Measurements from ENCODE around the gene ARF3. TPM values are rescaled to one million over a fixed set of nuclear protein-coding genes. Genes with fewer than 3 reads are reported as not detected.
"Not testable (repeated sequence)": the region's sequence is repeated elsewhere in the genome, so short reads cannot be mapped to it uniquely, and the experiment has no call there.

The ARF3 gene
- polyA plus RNA-seq, 5 donors: 91.5 to 109 (median 103) TPM

DNA sequence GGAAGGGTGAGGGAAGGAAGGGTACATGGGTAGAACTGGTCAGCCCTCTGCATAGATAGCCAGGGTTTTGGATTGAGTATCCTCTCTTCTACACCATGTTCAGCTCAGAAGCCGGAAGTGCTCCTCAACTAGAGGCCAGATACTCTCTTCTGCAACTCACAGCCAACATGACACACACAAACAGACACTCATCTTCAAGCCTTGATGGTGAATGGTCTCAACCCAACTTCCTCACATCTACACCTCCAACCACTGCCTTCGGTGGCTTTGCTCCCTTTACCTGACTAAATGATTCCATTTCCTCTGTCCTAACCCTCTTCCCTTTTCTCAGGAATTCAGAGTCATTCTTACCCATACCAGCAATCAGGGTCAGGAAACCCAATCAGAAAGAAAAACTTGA lies 24.4 kb downstream of the ARF3 start:
- no peak for DNase-seq

- DNase-seq: no peak
Measured at GRCh38 chr12:48930475-48930874, 26.8 kb downstream of the ARF3 start.

DNA sequence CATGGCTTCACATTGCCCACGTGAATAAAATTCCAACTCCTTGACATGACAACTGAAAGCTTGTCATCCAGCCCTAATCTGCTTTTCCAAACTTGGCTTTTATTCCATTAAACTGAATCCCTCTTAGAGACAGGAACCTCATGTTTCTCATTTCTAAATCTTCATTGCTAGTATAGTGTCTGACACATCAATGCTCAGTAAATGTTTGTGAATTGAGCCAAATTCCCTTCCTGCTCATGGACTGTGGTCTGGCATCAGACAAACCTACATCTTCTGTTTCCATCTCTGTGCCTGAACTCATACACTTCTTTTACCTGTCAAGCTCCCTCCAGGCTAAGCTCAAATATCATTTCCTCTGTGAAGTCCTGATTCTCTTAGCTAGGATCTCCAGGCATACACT lies 27.7 kb downstream of the ARF3 start:
- DNase-seq: no peak

DNA sequence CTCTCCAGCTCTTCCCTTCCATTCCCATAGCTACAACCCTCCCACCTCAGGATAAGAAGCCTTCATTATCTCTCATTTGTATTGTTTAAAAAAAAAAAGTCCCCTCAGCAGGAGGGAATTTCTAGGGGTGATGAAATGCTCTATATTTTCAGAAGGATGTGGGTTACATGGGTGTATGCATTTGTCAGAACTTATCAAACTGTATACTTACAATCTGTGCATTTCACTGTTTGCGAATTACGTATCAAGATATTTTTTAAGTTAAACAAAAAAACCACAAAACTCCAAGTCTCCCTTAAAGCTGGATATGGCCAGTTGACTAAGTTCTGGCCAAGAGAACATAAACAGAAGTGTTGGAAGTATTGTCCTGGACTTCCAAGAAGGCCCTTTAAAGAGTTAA lies 30.0 kb downstream of the ARF3 start:
- no peak for DNase-seq

DNA sequence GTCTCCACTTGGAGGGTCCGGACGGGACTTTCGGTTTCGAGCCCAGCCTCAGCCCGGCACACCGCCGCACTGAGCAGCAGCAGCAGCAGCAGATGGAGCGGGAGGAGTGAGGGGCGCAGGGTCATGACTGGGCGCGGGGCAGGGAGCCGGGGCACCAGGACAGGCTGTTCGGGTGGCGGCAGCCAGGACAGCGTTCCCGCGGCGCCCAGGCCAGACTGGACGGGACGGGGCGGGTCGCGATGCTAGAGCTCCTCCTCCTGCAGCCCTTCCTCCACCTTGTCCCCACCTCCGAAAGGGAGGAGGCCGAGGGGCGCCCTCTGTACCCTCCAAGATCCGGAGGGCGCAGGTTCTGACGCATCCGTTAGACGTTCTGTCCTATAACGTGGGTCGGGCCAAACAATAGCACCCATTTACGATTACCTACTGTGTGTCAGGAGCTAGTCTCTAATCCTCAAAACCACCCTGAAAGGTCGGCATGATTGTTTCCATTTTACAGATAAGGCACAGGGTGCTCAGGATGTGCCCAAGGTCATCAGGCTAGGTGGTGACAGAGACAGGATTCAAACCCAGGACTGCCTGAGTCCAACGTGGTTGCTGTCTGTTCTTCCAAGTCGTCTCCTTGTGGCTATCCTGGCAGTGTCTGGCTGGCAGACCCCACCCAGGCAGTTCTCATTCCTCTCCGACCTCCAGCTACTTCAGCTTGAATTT lies 31.8 kb downstream of the ARF3 start, which contains the start of gene FKBP11:
FKBP11 (minus strand) TSS at position 189 of the 708 bp plus-strand sequence; CDS start at position 125, 64 bp downstream.
- DNase-seq: peak; percentile 23 to 29

GRCh38 chr12:48924617-48925303 lies 32.5 kb downstream of the ARF3 start:
- peak; percentile 40 to 51 for DNase-seq

DNA sequence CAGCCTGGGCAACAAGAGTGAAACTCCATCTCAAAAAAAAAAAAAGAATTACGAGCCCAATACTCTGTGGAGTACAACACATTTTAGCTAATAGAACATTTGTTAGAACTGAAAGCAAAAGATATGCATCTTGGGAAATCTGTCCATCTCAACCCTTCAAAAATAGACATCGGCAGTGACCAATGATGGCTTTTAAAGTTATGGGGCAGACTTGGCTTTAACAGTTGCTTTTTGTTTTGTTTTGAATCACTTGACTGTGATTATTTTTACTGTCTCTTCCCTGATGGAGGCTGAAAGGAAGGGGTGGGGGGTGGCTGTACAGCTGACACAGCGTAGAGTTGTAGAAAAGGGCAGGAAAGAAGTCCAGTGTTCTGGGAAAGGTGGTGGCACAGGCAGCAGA lies 34.2 kb downstream of the ARF3 start:
- DNase-seq: no peak

DNA sequence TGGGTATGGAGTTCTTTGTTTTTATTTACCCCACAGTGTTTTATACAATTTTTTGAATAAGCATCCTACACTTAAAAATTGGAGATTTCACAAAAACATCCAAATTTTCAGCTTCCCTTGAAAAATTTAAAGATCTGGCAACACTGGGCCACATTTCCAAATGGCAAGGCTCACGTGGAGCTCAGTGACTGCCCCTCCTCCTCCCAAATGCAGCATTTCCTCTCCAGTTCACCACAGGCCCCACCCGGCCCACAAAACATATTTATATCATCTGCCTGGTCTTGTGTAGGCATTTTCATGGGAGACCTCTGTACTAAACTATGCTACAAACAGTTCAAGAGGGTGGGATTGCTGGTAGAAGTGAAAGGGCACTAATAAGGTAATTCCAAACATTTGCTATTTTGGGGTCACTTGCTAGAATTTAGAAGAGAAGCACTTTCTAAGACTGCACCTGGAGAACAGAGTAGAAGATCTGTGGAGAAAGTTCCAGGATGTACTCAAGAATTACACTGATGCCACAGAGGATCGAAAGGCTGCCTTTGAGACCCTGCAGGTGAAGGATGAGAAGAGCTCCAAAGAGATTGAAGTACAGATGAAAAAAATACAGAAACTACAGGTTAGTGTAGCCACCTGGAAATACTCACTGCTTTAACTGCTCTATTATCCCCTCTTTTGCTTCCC lies 39.3 kb downstream of the ARF3 start:
- no peak for DNase-seq

GRCh38 chr12:48910196-48910595 lies 47.1 kb downstream of the ARF3 start:
- DNase-seq: no peak

DNA sequence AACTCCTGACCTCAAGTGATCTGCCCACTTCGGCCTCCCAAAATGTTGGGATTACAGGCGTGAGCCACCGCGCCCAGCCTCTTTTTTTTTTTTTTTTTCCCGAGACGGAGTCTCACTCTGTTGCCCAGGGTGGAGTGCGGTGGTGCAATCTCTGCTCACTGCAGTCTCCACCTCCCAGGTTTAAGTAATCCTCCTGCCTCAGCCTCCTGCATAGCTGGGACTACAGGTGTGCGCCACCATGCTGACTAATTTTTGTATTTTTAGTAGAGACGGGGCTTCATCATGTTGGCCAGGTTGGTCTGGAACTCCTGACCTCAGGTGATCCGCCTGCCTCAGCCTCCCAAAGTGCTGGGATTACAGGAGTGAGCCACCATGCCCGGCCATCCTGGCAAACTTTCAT lies 47.6 kb downstream of the ARF3 start:
- DNase-seq: not testable (repeated sequence)

- no peak for DNase-seq
Measured at GRCh38 chr12:48907245-48907644, 50.0 kb downstream of the ARF3 start.

DNA sequence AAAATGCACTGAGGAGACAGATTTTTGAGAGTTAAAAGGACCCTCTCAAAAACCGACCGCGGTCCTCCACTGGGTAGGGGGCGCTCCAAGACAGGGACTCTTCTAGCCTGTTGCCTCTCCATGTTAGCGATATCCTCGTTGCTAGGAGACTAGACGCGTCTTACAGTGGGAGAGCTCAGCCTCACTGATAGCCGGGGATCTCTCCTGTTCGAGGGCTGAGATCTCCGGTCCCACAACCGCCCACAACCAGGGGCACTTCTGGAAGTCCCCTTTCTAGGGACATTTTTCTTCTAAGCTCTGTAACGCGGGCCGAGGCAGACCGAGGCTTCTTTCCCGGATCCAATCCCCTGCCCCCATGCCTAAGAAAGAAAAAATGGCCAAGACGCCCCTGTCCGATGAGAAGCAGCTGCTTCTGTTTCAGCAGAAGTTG lies 53.3 kb downstream of the ARF3 start:
- DNase-seq: peak; percentile 79 to 80

DNA sequence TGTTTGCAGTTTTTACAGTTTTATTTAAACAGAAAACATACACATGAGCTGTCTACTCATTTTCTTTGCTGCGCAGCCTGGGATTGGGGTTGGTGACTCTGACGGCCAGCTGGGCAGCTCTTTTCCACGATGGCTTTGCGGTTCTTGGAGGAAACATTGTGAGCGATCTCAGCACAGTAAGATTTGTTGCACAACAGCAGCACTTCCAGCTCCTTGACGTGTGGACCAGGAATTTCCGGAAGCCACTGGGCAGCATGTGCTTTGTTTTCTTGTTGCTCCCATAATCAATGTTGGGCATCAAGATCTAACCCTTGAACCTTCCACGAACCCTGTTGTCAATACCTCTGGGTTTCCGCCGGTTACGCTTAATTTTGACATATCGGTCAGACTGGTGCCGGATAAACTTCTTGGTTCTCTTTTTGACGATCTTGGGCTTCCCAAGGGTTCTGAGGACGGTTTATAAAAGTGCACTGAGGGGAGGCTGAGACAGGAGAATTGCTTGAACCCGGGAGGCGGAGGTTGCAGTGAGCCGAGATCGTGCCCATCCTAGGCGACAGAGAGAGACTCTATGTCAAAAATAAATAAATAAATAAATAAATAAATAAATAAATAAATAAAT lies 53.8 kb downstream of the ARF3 start:
- no peak for DNase-seq

DNA sequence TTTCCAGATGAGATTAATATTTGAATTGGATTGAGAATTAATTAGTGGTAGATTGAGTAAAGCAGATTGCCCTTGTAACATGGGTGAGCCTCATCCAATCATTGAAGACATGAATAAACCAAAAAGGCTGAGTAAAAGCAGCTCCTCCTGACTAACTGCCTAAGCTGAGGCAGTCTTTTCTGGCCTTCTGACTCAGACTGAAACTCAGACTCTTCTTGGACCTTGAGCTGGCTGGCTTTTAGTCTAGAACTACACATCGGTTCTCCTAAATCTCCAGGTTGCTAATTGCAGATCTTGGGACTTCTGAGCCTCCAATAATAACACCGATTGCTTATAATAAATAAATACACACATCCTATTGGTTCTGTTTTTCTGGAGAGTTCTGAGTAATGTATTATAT lies 56.0 kb downstream of the ARF3 start:
- no peak for DNase-seq

GRCh38 chr12:48899651-48900050 lies 57.6 kb downstream of the ARF3 start:
- DNase-seq: no peak

- DNase-seq: no peak
Measured at GRCh38 chr12:48894271-48894670, 63.0 kb downstream of the ARF3 start.

GRCh38 chr12:48890657-48891418 lies 66.4 kb downstream of the ARF3 start:
- peak; percentile 54 to 70 for DNase-seq

DNA sequence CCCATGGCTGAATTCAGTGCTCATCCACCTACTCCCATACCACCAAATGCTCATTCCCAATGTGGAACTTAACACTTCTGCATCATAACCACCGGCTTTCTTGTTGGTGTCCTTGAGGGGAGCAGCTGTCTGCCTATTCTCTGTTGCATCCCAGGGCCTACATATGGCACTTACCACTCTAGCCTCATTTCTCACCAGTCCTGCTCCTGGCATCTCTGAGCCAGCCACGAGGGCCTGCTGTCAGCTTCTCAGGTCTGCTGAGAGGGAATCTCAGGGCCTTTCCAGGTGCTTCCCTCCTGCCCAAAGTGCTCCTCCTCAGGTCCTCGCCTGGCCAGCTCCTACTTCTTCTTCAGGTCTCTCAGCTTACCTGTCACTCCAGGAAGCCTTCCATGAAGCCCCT lies 67.6 kb downstream of the ARF3 start:
- DNase-seq: no peak
